K562 (cell line): ENCODE data around the gene BCAR3. TPM values are rescaled to one million over a fixed set of nuclear protein-coding genes. Genes with fewer than 3 reads are reported as not detected.

Experiments
- ATAC-seq: fragments of 200-7000 bp; cut with Tn5 transposase; 3 replicates; pipeline ENCODE4 v1.9.1; 2020; ENCODE audit warnings: moderate library complexity
- BruUV-seq: library from RNA; stranded (reverse); fragments of 400-500 nt; replicated peaks from 2 replicates; lab custom pipeline; 2021; lab: Mats Ljungman, UMichigan
- CTCF ChIA-PET: fragments of 300-600 bp; formaldehyde crosslinking; extraction: SDS; loops from one replicate; lab custom pipeline; 2021; ENCODE audit warnings: low intra/inter-chr PET ratio; lab: Yijun Ruan, JAX
- POLR2A ChIA-PET: fragments of 300-600, 350-650 bp; sonication (Branson Sonifier 250); formaldehyde crosslinking; extraction: SDS; loops from one replicate; lab custom pipeline; 2021; ENCODE audit warnings: antibody characterized with exemption, inconsistent platforms; lab: Yijun Ruan, JAX
- DNase-seq, 4 experiments: peaks; one replicate each; pipeline versions ENCODE4 v3.0.0 to v3.0.0-alpha.2; 2011 to 2018; ENCODE audit warnings: low spot score in 3 of 4, mixed read lengths in 3 of 4; ENCODE audit errors: extremely low read depth in 1 of 4
- FAIRE-seq: peaks from 2 replicates; lab custom pipeline; 2011; peaks lifted over from hg19 to GRCh38; lab: Jason Lieb, UNC
- H2AFZ ChIP-seq: 2 replicates; pipeline ENCODE4 v1.6.0; 2011; ENCODE audit warnings: low read depth, low read length, control low read depth, inconsistent platforms
- H3K27ac ChIP-seq: fragments of 200-600 bp; 3 replicates; pipeline ENCODE4 v1.8.0; 2011; ENCODE audit warnings: low read depth, mild to moderate bottlenecking, control low read depth, inconsistent platforms, low read length, moderate library complexity, mixed read lengths; ENCODE audit errors: extremely low read depth
- H3K27me3 ChIP-seq, 2 experiments: fragments of 300-600 bp in 1 of 2; 2 replicates in 1 of 2; 3 replicates in 1 of 2; pipeline versions ENCODE4 v1.6.0 to v1.8.0; 2011; ENCODE audit warnings: inconsistent platforms in 2 of 2, low read length in 2 of 2, mild to moderate bottlenecking in 1 of 2, mixed read lengths in 1 of 2, moderate library complexity in 1 of 2; ENCODE audit not compliant: control insufficient read depth in 2 of 2, insufficient read depth in 2 of 2
- H3K36me3 ChIP-seq: fragments of 300-600 bp; 3 replicates; pipeline ENCODE4 v1.8.0; 2011; ENCODE audit warnings: mild to moderate bottlenecking, low read length, inconsistent platforms; ENCODE audit not compliant: control insufficient read depth, insufficient read depth
- H3K4me1 ChIP-seq, 2 experiments: fragments of 200-600 bp in 1 of 2; replicated peaks in 1 of 2; 2 replicates in 1 of 2; 3 replicates in 1 of 2; pipeline versions ENCODE4 v1.5.1 to v1.8.0; 2011; ENCODE audit warnings: inconsistent platforms in 2 of 2, low read length in 2 of 2, mild to moderate bottlenecking in 1 of 2, mixed read lengths in 1 of 2, moderate library complexity in 1 of 2; ENCODE audit not compliant: control insufficient read depth in 2 of 2, insufficient read depth in 2 of 2
- H3K4me2 ChIP-seq: 2 replicates; pipeline ENCODE4 v1.6.1; 2011; ENCODE audit warnings: low read length, control low read depth, inconsistent platforms, mixed read lengths; ENCODE audit not compliant: insufficient read depth
- H3K4me3 ChIP-seq: fragments of 200-600 bp; sonication (generic), shearing (Covaris generic); 2 replicates; pipeline ENCODE4 v1.5.1; 2016; ENCODE audit warnings: control low read depth, inconsistent platforms
- H3K79me2 ChIP-seq: fragments of 200-600 bp; 3 replicates; pipeline ENCODE4 v1.8.0; 2011; ENCODE audit warnings: low read length, inconsistent platforms; ENCODE audit not compliant: control insufficient read depth, insufficient read depth
- H3K9ac ChIP-seq, 2 experiments: 2 replicates each; pipeline versions ENCODE4 v1.6.0 to v1.6.1; 2011; ENCODE audit warnings: low read depth in 2 of 2, low read length in 2 of 2, control low read depth in 1 of 2, inconsistent platforms in 1 of 2, mild to moderate bottlenecking in 1 of 2, mixed read lengths in 1 of 2; ENCODE audit not compliant: insufficient read depth in 1 of 2
- H3K9me1 ChIP-seq: one replicate; pipeline ENCODE4 v1.6.0; 2011; ENCODE audit warnings: inconsistent platforms, mild to moderate bottlenecking, low read length, moderate library complexity; ENCODE audit not compliant: control insufficient read depth, insufficient read depth
- H3K9me3 ChIP-seq: replicated peaks from 2 replicates; pipeline ENCODE4 v1.5.1; 2011; ENCODE audit warnings: low read depth, low read length, inconsistent platforms; ENCODE audit not compliant: control insufficient read depth, insufficient read depth
- H4K20me1 ChIP-seq: replicated peaks from 2 replicates; pipeline ENCODE4 v1.6.1; 2011; ENCODE audit warnings: low read length, inconsistent platforms, mixed read lengths; ENCODE audit not compliant: control insufficient read depth, insufficient read depth
- BHLHE40 ChIP-seq: IDR thresholded peaks from 2 replicates; pipeline ENCODE4 v1.6.1; 2011; ENCODE audit warnings: low read length, improper control_type of control experiment
- CBX3 ChIP-seq, 2 experiments: IDR thresholded peaks; 1 replicate in 1 of 2; 2 replicates in 1 of 2; pipeline ENCODE4 v1.6.1; 2012; ENCODE audit warnings: inconsistent platforms in 2 of 2, low read length in 2 of 2, borderline replicate concordance in 1 of 2, control low read depth in 1 of 2
- CXXC5 ChIP-seq: fragments of 250-450 bp; sonication (Bioruptor Pico); IDR thresholded peaks from 2 replicates; pipeline ENCODE4 v1.8.0; 2022; ENCODE audit warnings: inconsistent platforms, mild to moderate bottlenecking, moderate library complexity
- ETV5 ChIP-seq: sonication (generic); formaldehyde crosslinking; IDR thresholded peaks from 2 replicates; pipeline ENCODE4 v1.4.0; 2020; ENCODE audit warnings: low read depth, mild to moderate bottlenecking, missing genetic modification reagents
- FOXK2 ChIP-seq, 2 experiments: fragments of 450-650 bp; IDR thresholded peaks in 1 of 2; conservative IDR thresholded peaks in 1 of 2; 2 replicates each; pipeline ENCODE4 v1.6.1; 2016; ENCODE audit warnings: low read depth in 2 of 2, mild to moderate bottlenecking in 1 of 2
- HSF4 ChIP-seq: fragments of 250-450 bp; sonication (Bioruptor Pico); IDR thresholded peaks from 2 replicates; pipeline ENCODE4 v2.1.2; 2022; ENCODE audit warnings: mild to moderate bottlenecking, moderate library complexity, borderline replicate concordance
- KAT2B ChIP-seq: IDR thresholded peaks from one replicate; pipeline ENCODE4 v1.6.1; 2012; ENCODE audit warnings: low read depth, mild to moderate bottlenecking, control low read depth, inconsistent platforms, low read length, moderate library complexity
- KHSRP ChIP-seq: fragments of 450-650 bp; IDR thresholded peaks from 2 replicates; pipeline ENCODE4 v1.6.1; 2017
- MAFG ChIP-seq: fragments of 450-650 bp; conservative IDR thresholded peaks from 2 replicates; pipeline ENCODE4 v1.6.1; 2016; ENCODE audit warnings: missing genetic modification characterization, missing compliant biosample characterization
- MIER1 ChIP-seq: fragments of 450-650 bp; IDR thresholded peaks from 2 replicates; pipeline ENCODE4 v1.6.1; 2016; ENCODE audit warnings: antibody characterized with exemption, mild to moderate bottlenecking, low read depth
- NFE2 ChIP-seq: IDR thresholded peaks from 2 replicates; pipeline ENCODE4 v1.6.1; 2014; ENCODE audit warnings: antibody characterized with exemption, low read depth
- PTBP1 ChIP-seq: fragments of 200-400 bp; formaldehyde crosslinking; IDR thresholded peaks from 2 replicates; pipeline ENCODE4 v1.6.1; 2017; ENCODE audit warnings: low read depth, low read length
- SMARCC2 ChIP-seq: fragments of 450-650 bp; IDR thresholded peaks from 2 replicates; pipeline ENCODE4 v1.6.1; 2017; ENCODE audit warnings: antibody characterized with exemption, moderate library complexity, mild to moderate bottlenecking, low read depth
- THRAP3 ChIP-seq: fragments of 450-650 bp; IDR thresholded peaks from 2 replicates; pipeline ENCODE4 v1.6.1; 2016; ENCODE audit warnings: mild to moderate bottlenecking, inconsistent platforms, borderline replicate concordance
- ZNF224 ChIP-seq: sonication (generic); formaldehyde crosslinking; IDR thresholded peaks from 2 replicates; pipeline ENCODE4 v1.8.0; 2022; ENCODE audit warnings: mild to moderate bottlenecking, missing genetic modification reagents
- ZNF449 ChIP-seq: fragments of 250-450 bp; sonication (Bioruptor Pico); IDR thresholded peaks from 2 replicates; pipeline ENCODE4 v1.8.0; 2022; ENCODE audit warnings: moderate library complexity, mild to moderate bottlenecking, inconsistent platforms
- ZNF511 ChIP-seq: sonication (generic); formaldehyde crosslinking; IDR thresholded peaks from 2 replicates; pipeline ENCODE4 v1.8.0; 2022; ENCODE audit warnings: mild to moderate bottlenecking, missing genetic modification reagents
- WGBS: fragments of 100-300 bp; shearing (Covaris generic); methylation state at CpG from one replicate; pipeline ENCODE4 v1.1.6; 2016; ENCODE audit warnings: low coverage, mixed read lengths; ENCODE audit not compliant: insufficient coverage; ENCODE audit errors: missing lambda C conversion rate; 5-methylcytosine and 5-hydroxymethylcytosine counted together
- in situ Hi-C: fragments of 300-500 bp; cut with MboI; formaldehyde crosslinking; loops from 4 replicates; pipeline ENCODE4 v1.15.0; 2018; ENCODE audit warnings: inconsistent platforms, mixed read lengths
- intact Hi-C: fragments of 100-400 bp; cut with micrococcal nuclease; formaldehyde crosslinking; loops from 2 replicates; pipeline ENCODE4 v1.14.2; 2022
- polyA plus RNA-seq, 8 experiments: library from polyadenylated mRNA; depleted of rRNA in 4 of 8; stranded (reverse) in 5 of 8; unstranded in 3 of 8; fragments of >200 nt; fragmentation: Nextera tagmentation in 2 of 8; fragmentation: Illumina TruSeq in 1 of 8; extraction: Ambion mirVana in 2 of 8; extraction: Trizol in 1 of 8; gene quantifications; 2 replicates each; pipeline versions ENCODE4 v1.2.1 to v1.2.3, GENCODE V29; 2011 to 2014; ENCODE audit warnings: inconsistent platforms in 1 of 8, missing spikeins in 1 of 8
- total RNA-seq, 7 experiments: library from RNA; depleted of rRNA in 6 of 7; stranded (reverse); fragments of >200 nt in 6 of 7; fragmentation: Illumina TruSeq in 2 of 7; extraction: Trizol in 2 of 7; gene quantifications; 2 replicates each; pipeline versions ENCODE4 v1.2.1 to v1.2.3, GENCODE V29; 2011 to 2021; ENCODE audit warnings: low replicate concordance in 1 of 7

The BCAR3 gene
- total and polyA plus RNA-seq, 9 of the 15 experiments (the other 6 are each of a cell fraction or from before 2014, with no cell fraction given): 1.8 to 6.3 (median 3.8) TPM

- FAIRE-seq (no peak), DNase-seq (no peak), ATAC-seq (no peak)
- WGBS: 0% methylated on average over 2 of the region's 4 CpGs
- no peak for TF ChIP-seq MIER1
- TF ChIP-seq CXXC5 (CRISPR knock-in tag): no peak
- TF ChIP-seq SMARCC2: no peak
- no peak for TF ChIP-seq FOXK2 (conservative IDR thresholded peaks at IDR 0.05 in 1 of 2, IDR thresholded peaks at IDR 0.05 in 1 of 2; ENCODE audit: low read depth in 2 of 2)
- no peak for TF ChIP-seq ZNF511 (CRISPR knock-in tag)
- CTCF ChIA-PET: interaction anchor here (0.6 kb wide), 1 partner anchor 652 kb away, joined by 3 read pairs; no protein-coding TSS in a partner anchor
- H3K36me3 ChIP-seq: no peaks in the 10 kb centered on the region
- H3K27ac ChIP-seq: no peak overlapping the region
- in situ Hi-C loops: loop anchor here (10.0 kb wide), 1 partner anchor 95 kb away; no protein-coding TSS in a partner anchor
- H3K9me3 ChIP-seq: no peaks in the 10 kb centered on the region
- H3K9ac ChIP-seq: no peak overlapping the region
- peaks cover 13 to 25% of the 10 kb centered on the region in 2 experiments; a peak in 4 of 5 replicates for H3K27me3 ChIP-seq
- no peak overlapping the region for H3K4me2 ChIP-seq
- POLR2A ChIA-PET: no interaction called here
- H3K79me2 ChIP-seq: no peaks in the 10 kb centered on the region
- no peaks in the 10 kb centered on the region for H3K9me1 ChIP-seq
- 0 out of 2 replicates have a peak, but pooled peaks cover 1% of the 10 kb centered on the region for H4K20me1 ChIP-seq
- BruUV-seq: no TSS peak
- intact Hi-C loops: no loop called here
- H3K4me1 ChIP-seq: no peaks in the 10 kb centered on the region
- no peak overlapping the region for H3K4me3 ChIP-seq
- no peak overlapping the region for H2AFZ ChIP-seq
These were observed 48.3 kb upstream of the BCAR3 start for GRCh38 chr1:93729906-93730305.

- no peaks in the 10 kb centered on the region for H4K20me1 ChIP-seq
- 6% methylated on average over 4 of the region's 4 CpGs for WGBS
- H3K36me3 ChIP-seq: no peaks in the 10 kb centered on the region
- no peak for FAIRE-seq
- no peaks in the 10 kb centered on the region for H3K9me1 ChIP-seq
- no peak overlapping the region for H3K9ac ChIP-seq
- no peaks in the 10 kb centered on the region for H3K79me2 ChIP-seq
- peaks cover 13 to 25% of the 10 kb centered on the region in 2 experiments; a peak in 4 of 5 replicates for H3K27me3 ChIP-seq
- no peak overlapping the region for H3K4me2 ChIP-seq
- H3K27ac ChIP-seq: no peak overlapping the region
- POLR2A ChIA-PET: no interaction called here
- no peak for ATAC-seq
- BruUV-seq: no TSS peak
- H3K4me3 ChIP-seq: no peak overlapping the region
- in situ Hi-C loops (no loop called here), intact Hi-C loops (no loop called here)
- CTCF ChIA-PET: no interaction called here
- H3K4me1 ChIP-seq: no peaks in the 10 kb centered on the region
- DNase-seq: no peak
- H2AFZ ChIP-seq: no peak overlapping the region
- H3K9me3 ChIP-seq: no peaks in the 10 kb centered on the region
- no peak for TF ChIP-seq BHLHE40
- no peak for TF ChIP-seq MAFG (tag)
- TF ChIP-seq THRAP3: no peak
- no peak for TF ChIP-seq ZNF224 (CRISPR knock-in tag)
- no peak for TF ChIP-seq ETV5 (CRISPR knock-in tag)
- no peak for TF ChIP-seq KAT2B
- no peak for TF ChIP-seq KHSRP
- no peak for TF ChIP-seq PTBP1
- no peak for TF ChIP-seq NFE2
- TF ChIP-seq CBX3 (IDR thresholded peaks at IDR 0.05; ENCODE audit: borderline replicate concordance in 1 of 2, low read length in 2 of 2): no peak
- TF ChIP-seq ZNF449 (CRISPR knock-in tag): no peak
- TF ChIP-seq HSF4: no peak
These were observed 47.9 kb upstream of the BCAR3 start for GRCh38 chr1:93729502-93729901.
